Effector memory CD8-positive, alpha-beta T cell (primary cell): ENCODE results near the gene FGD4.
A peak's percentile ranks its signal among the peaks of the same experiment; 100 is the strongest.

Source experiments
- ATAC-seq: fragments of 150-1000 bp; cut with Tn5 transposase; replicated peaks from 2 replicates; pipeline ENCODE4 v1.10.0; 2021; ENCODE audit warnings: mild to moderate bottlenecking, moderate library complexity
- DNase-seq, 3 experiments: peaks; one replicate each; pipeline ENCODE4 v3.0.0; 2021
- H3K27ac Mint-ChIP-seq, 2 donors: one replicate each; pipeline ENCODE4 v1.8.0; 2022; ENCODE audit warnings: mild to moderate bottlenecking in 2 of 2, mixed read lengths in 2 of 2, moderate library complexity in 2 of 2
- H3K27me3 Mint-ChIP-seq, 2 donors: one replicate each; pipeline ENCODE4 v1.8.0; 2022; ENCODE audit warnings: mixed read lengths in 2 of 2
- H3K36me3 Mint-ChIP-seq: one replicate; pipeline ENCODE4 v1.8.0; 2022; ENCODE audit warnings: mild to moderate bottlenecking, moderate library complexity, mixed read lengths; ENCODE audit not compliant: insufficient read depth
- H3K4me1 Mint-ChIP-seq, 2 donors: one replicate each; pipeline ENCODE4 v1.8.0; 2022; ENCODE audit warnings: low read depth in 2 of 2, mixed read lengths in 2 of 2
- H3K4me3 Mint-ChIP-seq, 2 donors: one replicate each; pipeline ENCODE4 v1.8.0; 2022; ENCODE audit warnings: mild to moderate bottlenecking in 2 of 2, mixed read lengths in 2 of 2, moderate library complexity in 2 of 2
- H3K9me3 Mint-ChIP-seq, 2 donors: one replicate each; pipeline ENCODE4 v1.8.0; 2022; ENCODE audit warnings: mixed read lengths in 2 of 2

The FGD4 gene

GRCh38 chr12:32615441-32615840 is 216.1 kb downstream of the FGD4 start:
- no peak overlapping the region for H3K4me3 Mint-ChIP-seq
- DNase-seq = no peak
- H3K9me3 Mint-ChIP-seq = no peaks in the 10 kb centered on the region
- no peak for ATAC-seq
- no peak overlapping the region for H3K27ac Mint-ChIP-seq
- no peaks in the 10 kb centered on the region for H3K4me1 Mint-ChIP-seq
- no peaks in the 10 kb centered on the region for H3K36me3 Mint-ChIP-seq
- peaks cover 17 to 21% of the 10 kb centered on the region in 2 donors for H3K27me3 Mint-ChIP-seq

GRCh38 chr12:32617534-32617933 is 218.2 kb downstream of the FGD4 start:
- Mint-ChIP-seq H3K4me3 (no peak overlapping the region), H3K27me3 (peaks cover 15 to 26% of the 10 kb centered on the region in 2 donors), H3K27ac (no peak overlapping the region), H3K9me3 (no peaks in the 10 kb centered on the region), H3K36me3 (no peaks in the 10 kb centered on the region), H3K4me1 (no peaks in the 10 kb centered on the region)
- ATAC-seq = no peak
- DNase-seq = no peak

GRCh38 chr12:32618115-32618514 is 218.8 kb downstream of the FGD4 start:
- H3K4me1 Mint-ChIP-seq = no peaks in the 10 kb centered on the region
- no peaks in the 10 kb centered on the region for H3K36me3 Mint-ChIP-seq
- H3K4me3 Mint-ChIP-seq = no peak overlapping the region
- H3K27me3 Mint-ChIP-seq = peaks cover 15 to 25% of the 10 kb centered on the region in 2 donors
- no peak for DNase-seq
- H3K27ac Mint-ChIP-seq = no peak overlapping the region
- H3K9me3 Mint-ChIP-seq = no peaks in the 10 kb centered on the region
- no peak for ATAC-seq

- ATAC-seq (no peak), DNase-seq (no peak)
- Mint-ChIP-seq H3K36me3 (no peaks in the 10 kb centered on the region), H3K4me3 (no peak overlapping the region), H3K4me1 (no peaks in the 10 kb centered on the region), H3K27me3 (peaks cover 0 to 11% of the 10 kb centered on the region in 2 donors), H3K27ac (no peak overlapping the region), H3K9me3 (no peaks in the 10 kb centered on the region)
These were observed 228.6 kb downstream of the FGD4 start for GRCh38 chr12:32627976-32628375.

- Mint-ChIP-seq H3K36me3 (peaks cover 3% of the 10 kb centered on the region), H3K4me3 (no peak overlapping the region), H3K9me3 (no peaks in the 10 kb centered on the region), H3K27ac (no peak overlapping the region), H3K4me1 (no peaks in the 10 kb centered on the region), H3K27me3 (peaks cover 0 to 5% of the 10 kb centered on the region in 2 donors)
- DNase-seq = no peak
- ATAC-seq = no peak
These were observed 242.0 kb downstream of the FGD4 start for GRCh38 chr12:32641287-32641901.

- Mint-ChIP-seq H3K27me3 (peaks cover 6 to 19% of the 10 kb centered on the region in 2 donors), H3K9me3 (no peaks in the 10 kb centered on the region), H3K36me3 (peaks cover 2% of the 10 kb centered on the region), H3K27ac (no peak overlapping the region), H3K4me1 (no peaks in the 10 kb centered on the region), H3K4me3 (no peak overlapping the region)
- ATAC-seq (no peak), DNase-seq (no peak)
These were observed 245.1 kb downstream of the FGD4 start for GRCh38 chr12:32644431-32644830.

- H3K27me3 Mint-ChIP-seq = peaks cover 6 to 28% of the 10 kb centered on the region in 2 donors
- no peaks in the 10 kb centered on the region for H3K4me1 Mint-ChIP-seq
- H3K9me3 Mint-ChIP-seq = no peaks in the 10 kb centered on the region
- peaks cover 3% of the 10 kb centered on the region for H3K36me3 Mint-ChIP-seq
- no peak overlapping the region for H3K4me3 Mint-ChIP-seq
- DNase-seq (no peak), ATAC-seq (no peak)
- H3K27ac Mint-ChIP-seq = no peak overlapping the region
These were observed 247.9 kb downstream of the FGD4 start for GRCh38 chr12:32647275-32647674.

DNA sequence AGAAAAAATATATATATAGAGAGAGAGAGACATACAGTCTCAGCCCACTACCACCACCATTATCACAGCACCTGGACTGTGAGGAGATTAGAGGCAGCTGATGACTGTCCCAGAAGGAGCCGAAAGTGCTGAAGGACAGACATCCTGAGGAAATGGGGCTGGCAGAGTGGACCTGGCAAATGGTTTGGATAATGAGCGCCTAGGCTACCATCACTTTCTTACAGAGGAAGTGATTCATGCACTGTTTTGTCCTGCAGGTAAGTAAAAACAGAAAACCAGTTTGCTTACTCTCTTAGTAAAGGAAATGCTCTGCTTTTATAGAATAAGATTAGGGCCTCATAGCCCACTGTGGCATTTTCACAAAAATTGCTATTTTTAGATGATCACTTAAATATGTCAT is 251.2 kb downstream of the FGD4 start:
- DNase-seq (no peak), ATAC-seq (no peak)
- H3K4me1 Mint-ChIP-seq = no peaks in the 10 kb centered on the region
- H3K9me3 Mint-ChIP-seq = no peaks in the 10 kb centered on the region
- H3K27ac Mint-ChIP-seq = no peak overlapping the region
- peaks cover 3% of the 10 kb centered on the region for H3K36me3 Mint-ChIP-seq
- no peak overlapping the region for H3K4me3 Mint-ChIP-seq
- H3K27me3 Mint-ChIP-seq = peaks cover 6 to 23% of the 10 kb centered on the region in 2 donors

DNA sequence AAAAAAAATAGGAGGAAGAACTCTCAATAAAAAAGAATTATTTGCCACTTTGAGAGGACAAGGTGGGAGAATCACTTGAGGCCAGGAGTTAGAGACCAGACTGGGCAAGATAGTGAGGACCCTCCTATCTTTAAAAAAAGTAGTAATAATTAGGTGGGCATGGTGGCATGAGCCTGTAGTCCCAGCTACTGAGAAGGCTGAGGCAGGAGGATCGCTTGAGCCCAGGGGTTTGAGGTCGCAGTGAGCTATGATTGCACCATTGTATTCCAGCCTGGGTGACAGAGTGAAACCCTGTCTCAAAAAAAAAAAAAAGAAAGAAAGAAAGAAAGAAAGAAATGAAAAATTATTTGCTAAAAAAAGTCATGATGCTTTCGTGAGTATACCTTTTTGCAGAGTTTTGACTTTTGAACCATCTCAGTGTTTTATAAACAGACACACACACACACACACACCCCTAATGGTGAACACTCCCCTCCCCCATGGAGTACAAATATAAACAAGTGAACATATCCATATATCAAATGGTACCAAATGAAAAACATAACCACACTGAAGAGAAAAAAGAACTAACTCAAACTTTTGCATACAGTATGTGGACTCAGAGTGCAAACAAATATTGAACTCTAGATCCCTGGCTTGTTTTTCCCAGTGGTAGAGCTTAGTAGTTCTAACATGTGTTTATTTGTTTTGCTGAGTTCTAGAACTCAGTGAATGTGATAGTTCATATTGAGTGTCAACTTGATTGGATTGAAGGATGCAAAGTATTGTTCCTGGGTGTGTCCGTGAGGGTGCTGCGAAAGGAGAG is 252.0 kb downstream of the FGD4 start:
- H3K36me3 Mint-ChIP-seq = peaks cover 3% of the 10 kb centered on the region
- no peak for DNase-seq
- no peak overlapping the region for H3K27ac Mint-ChIP-seq
- no peaks in the 10 kb centered on the region for H3K4me1 Mint-ChIP-seq
- peaks cover 6 to 23% of the 10 kb centered on the region in 2 donors for H3K27me3 Mint-ChIP-seq
- no peak for ATAC-seq
- no peaks in the 10 kb centered on the region for H3K9me3 Mint-ChIP-seq
- H3K4me3 Mint-ChIP-seq = no peak overlapping the region

DNA sequence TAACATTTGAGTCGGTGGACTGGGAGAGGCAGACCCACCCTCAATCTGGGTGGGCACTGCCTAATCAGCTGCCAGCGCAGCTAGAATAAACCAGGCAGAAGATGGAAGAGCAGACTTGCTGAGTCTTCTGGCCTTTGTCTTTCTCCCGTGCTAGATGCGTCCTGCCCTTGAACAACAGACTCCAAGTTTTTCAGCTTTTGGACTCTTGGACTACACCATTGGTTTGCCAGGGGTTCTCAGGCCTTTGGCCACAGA is 252.5 kb downstream of the FGD4 start:
- H3K4me3 Mint-ChIP-seq = no peak overlapping the region
- no peak for ATAC-seq

GRCh38 chr12:32659908-32660440 is 260.6 kb downstream of the FGD4 start:
- no peaks in the 10 kb centered on the region for H3K9me3 Mint-ChIP-seq
- DNase-seq (no peak), ATAC-seq (no peak)
- H3K36me3 Mint-ChIP-seq = no peaks in the 10 kb centered on the region
- H3K4me3 Mint-ChIP-seq = no peak overlapping the region
- no peaks in the 10 kb centered on the region for H3K4me1 Mint-ChIP-seq
- peak overlapping the region in 1 of 2 donors; percentile 70 for H3K27ac Mint-ChIP-seq
- peaks cover 0 to 4% of the 10 kb centered on the region in 2 donors for H3K27me3 Mint-ChIP-seq

More for the DNA sequence above, 252.5 kb downstream of the FGD4 start:
- DNase-seq = no peak
- H3K27ac Mint-ChIP-seq = no peak overlapping the region
- peaks cover 3% of the 10 kb centered on the region for H3K36me3 Mint-ChIP-seq
- H3K27me3 Mint-ChIP-seq = peaks cover 6 to 23% of the 10 kb centered on the region in 2 donors
- no peaks in the 10 kb centered on the region for H3K4me1 Mint-ChIP-seq
- H3K9me3 Mint-ChIP-seq = no peaks in the 10 kb centered on the region

GRCh38 chr12:32661706-32662105 is 262.3 kb downstream of the FGD4 start:
- H3K9me3 Mint-ChIP-seq = no peaks in the 10 kb centered on the region
- no peaks in the 10 kb centered on the region for H3K4me1 Mint-ChIP-seq
- no peak for ATAC-seq
- no peak overlapping the region for H3K4me3 Mint-ChIP-seq
- DNase-seq = no peak
- no peaks in the 10 kb centered on the region for H3K36me3 Mint-ChIP-seq
- no peak overlapping the region for H3K27ac Mint-ChIP-seq
- peaks cover 0 to 4% of the 10 kb centered on the region in 2 donors for H3K27me3 Mint-ChIP-seq

DNA sequence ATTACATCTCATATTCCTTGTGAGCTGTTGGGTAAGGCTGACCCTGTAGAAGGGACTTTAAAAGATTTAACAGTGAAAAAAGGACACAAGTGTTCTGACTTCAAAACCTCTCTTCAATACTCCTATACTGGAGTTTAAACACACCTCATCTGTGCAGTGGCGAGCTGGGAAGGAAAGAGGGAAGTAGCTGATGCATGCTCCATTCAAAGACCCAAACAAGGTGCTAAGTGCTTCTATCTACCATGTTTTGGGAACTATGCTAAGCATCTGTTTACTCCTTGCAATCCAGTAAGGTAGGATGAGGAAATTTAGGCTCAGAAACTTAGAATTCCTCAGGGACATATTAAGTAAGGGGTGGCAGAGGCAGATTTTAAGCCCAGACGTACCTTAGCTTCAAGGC is 263.3 kb downstream of the FGD4 start:
- Mint-ChIP-seq H3K27me3 (peaks cover 0 to 4% of the 10 kb centered on the region in 2 donors), H3K27ac (no peak overlapping the region), H3K4me3 (no peak overlapping the region)

DNA sequence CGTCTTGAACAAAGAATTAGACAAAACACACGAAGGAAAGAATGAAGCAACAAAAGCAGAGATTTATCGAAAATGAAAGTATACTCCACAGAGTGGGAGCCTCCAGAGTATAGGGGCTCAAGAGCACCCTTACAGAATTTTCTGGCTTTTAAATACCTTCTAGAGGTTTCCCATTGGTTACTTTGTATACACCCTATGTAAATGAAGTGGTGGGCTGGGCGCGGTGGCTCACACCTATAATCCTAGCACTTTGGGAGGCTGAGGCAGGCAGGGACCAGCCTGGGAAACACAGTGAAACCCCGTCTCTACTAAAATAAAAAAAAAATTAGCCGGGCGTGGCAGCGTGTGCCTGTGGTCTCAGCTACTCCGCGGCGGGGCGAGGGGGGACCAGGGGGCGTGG is 266.7 kb downstream of the FGD4 start:
- no peaks in the 10 kb centered on the region for H3K4me1 Mint-ChIP-seq

More for the DNA sequence above, 263.3 kb downstream of the FGD4 start:
- DNase-seq = no peak
- no peaks in the 10 kb centered on the region for H3K9me3 Mint-ChIP-seq
- ATAC-seq = no peak
- no peaks in the 10 kb centered on the region for H3K36me3 Mint-ChIP-seq
- no peaks in the 10 kb centered on the region for H3K4me1 Mint-ChIP-seq

More for the DNA sequence above, 266.7 kb downstream of the FGD4 start:
- ATAC-seq (no peak), DNase-seq (no peak)
- H3K9me3 Mint-ChIP-seq = no peaks in the 10 kb centered on the region
- peak overlapping the region; percentile 19 to 43 for H3K4me3 Mint-ChIP-seq
- peaks cover 9 to 13% of the 10 kb centered on the region in 2 donors for H3K27me3 Mint-ChIP-seq
- no peak overlapping the region for H3K27ac Mint-ChIP-seq
- H3K36me3 Mint-ChIP-seq = no peaks in the 10 kb centered on the region
